ENCODE data around the gene CYS1. TPM values are rescaled to one million over a fixed set of nuclear protein-coding genes. Genes with fewer than 3 reads are reported as not detected.

The CYS1 gene
- total and polyA plus RNA-seq, 2 of the 13 experiments (the other 11 are each of a cell fraction or from before 2014, with no cell fraction given) = 0.04 TPM; not detected in 1

DNA sequence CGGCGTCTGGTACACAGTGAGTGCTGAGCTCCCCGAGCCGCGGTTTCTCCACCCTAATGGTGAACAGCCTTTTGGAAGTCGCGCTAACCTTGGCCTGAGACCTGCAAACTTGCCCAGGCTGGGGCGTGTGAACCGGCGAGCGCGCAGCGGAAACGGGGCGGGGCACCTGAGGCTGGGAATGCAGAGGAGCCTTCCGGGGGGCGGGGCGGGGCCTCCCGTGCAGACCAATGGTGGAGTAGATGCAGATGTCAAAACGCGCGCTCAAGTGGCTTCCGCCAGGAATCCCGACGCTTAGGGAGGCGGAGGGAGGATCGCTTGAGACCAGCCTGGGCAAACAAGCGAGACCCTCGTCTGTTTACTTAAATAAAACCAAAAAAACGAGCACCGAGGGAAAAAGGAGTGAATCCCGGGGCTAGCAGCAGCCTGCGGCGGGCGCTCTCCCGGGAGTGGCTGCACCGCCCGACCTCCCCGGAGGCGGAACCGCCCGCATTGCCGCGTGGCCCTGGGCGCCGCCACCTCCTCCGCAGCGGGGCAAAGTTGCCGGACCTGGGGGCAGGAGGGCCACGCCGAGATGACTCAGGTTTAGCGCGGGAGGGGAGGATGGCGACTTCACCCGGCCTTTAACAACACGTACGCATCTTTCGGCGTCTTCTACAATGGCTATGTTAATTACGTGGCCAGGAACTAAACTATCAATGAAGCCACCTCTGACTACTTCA lies 40.1 kb upstream of the CYS1 start (continued):
- TF ChIP-seq YEATS4 (CRISPR knock-in tag; IDR thresholded peaks at IDR 0.05; ENCODE audit: borderline replicate concordance) (peak; percentile 99), PLRG1 (conservative IDR thresholded peaks at IDR 0.05) (no peak), MZF1 (CRISPR knock-in tag; IDR thresholded peaks at IDR 0.05; ENCODE audit: borderline replicate concordance) (no peak), ZNF616 (CRISPR knock-in tag; IDR thresholded peaks at IDR 0.05; ENCODE audit: low read depth) (peak; percentile 84; the same call in 1 of the 2 replicates), ZNF333 (CRISPR knock-in tag; IDR thresholded peaks at IDR 0.05; ENCODE audit: borderline replicate concordance) (0 out of 2 replicates have a peak, but pooled peaks have one; percentile 42), HNF1B (CRISPR knock-in tag; IDR thresholded peaks at IDR 0.05) (peak; percentile 79), ZNF101 (CRISPR knock-in tag; IDR thresholded peaks at IDR 0.05; ENCODE audit: borderline replicate concordance, low read depth) (0 out of 2 replicates have a peak, but pooled peaks have one; percentile 29), ZNF839 (CRISPR knock-in tag; IDR thresholded peaks at IDR 0.05; ENCODE audit: borderline replicate concordance) (peak; percentile 90), ZNF709 (CRISPR knock-in tag; IDR thresholded peaks at IDR 0.05) (peak; percentile 77; the same call in 1 of the 2 replicates), ELF1 (CRISPR knock-in tag; IDR thresholded peaks at IDR 0.05) (peak; percentile 84), PCBP2 (optimal IDR thresholded peaks at IDR 0.05; ENCODE audit: low read depth, low read length, poor library complexity, severe bottlenecking) (no peak), ARID2 (CRISPR knock-in tag; IDR thresholded peaks at IDR 0.05; ENCODE audit: borderline replicate concordance) (peak; percentile 92; the same call in 1 of the 2 replicates), CEBPG (CRISPR knock-in tag; IDR thresholded peaks at IDR 0.05) (0 out of 2 replicates have a peak, but pooled peaks have one; percentile 36), ZSCAN12 (CRISPR knock-in tag; IDR thresholded peaks at IDR 0.05) (no peak), MTA3 (CRISPR knock-in tag; IDR thresholded peaks at IDR 0.05) (no peak)
- TF ChIP-seq, protein P1, sequence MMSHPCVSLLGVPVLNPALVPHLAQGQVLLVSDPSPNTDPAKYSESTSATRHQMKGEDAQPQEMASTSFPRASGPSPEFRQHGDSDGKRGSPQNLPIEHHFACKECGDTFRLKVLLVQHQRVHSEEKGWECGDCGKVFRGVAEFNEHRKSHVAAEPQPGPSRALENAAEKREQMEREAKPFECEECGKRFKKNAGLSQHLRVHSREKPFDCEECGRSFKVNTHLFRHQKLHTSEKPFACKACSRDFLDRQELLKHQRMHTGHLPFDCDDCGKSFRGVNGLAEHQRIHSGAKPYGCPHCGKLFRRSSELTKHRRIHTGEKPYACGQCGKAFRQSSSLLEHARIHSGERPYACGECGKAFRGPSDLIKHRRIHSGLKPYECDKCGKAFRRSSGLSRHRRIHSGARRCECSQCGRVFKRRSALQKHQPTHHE (CRISPR knock-in tag; IDR thresholded peaks at IDR 0.05; ENCODE audit: borderline replicate concordance) = peak; percentile 81
- TF ChIP-seq, protein P2, sequence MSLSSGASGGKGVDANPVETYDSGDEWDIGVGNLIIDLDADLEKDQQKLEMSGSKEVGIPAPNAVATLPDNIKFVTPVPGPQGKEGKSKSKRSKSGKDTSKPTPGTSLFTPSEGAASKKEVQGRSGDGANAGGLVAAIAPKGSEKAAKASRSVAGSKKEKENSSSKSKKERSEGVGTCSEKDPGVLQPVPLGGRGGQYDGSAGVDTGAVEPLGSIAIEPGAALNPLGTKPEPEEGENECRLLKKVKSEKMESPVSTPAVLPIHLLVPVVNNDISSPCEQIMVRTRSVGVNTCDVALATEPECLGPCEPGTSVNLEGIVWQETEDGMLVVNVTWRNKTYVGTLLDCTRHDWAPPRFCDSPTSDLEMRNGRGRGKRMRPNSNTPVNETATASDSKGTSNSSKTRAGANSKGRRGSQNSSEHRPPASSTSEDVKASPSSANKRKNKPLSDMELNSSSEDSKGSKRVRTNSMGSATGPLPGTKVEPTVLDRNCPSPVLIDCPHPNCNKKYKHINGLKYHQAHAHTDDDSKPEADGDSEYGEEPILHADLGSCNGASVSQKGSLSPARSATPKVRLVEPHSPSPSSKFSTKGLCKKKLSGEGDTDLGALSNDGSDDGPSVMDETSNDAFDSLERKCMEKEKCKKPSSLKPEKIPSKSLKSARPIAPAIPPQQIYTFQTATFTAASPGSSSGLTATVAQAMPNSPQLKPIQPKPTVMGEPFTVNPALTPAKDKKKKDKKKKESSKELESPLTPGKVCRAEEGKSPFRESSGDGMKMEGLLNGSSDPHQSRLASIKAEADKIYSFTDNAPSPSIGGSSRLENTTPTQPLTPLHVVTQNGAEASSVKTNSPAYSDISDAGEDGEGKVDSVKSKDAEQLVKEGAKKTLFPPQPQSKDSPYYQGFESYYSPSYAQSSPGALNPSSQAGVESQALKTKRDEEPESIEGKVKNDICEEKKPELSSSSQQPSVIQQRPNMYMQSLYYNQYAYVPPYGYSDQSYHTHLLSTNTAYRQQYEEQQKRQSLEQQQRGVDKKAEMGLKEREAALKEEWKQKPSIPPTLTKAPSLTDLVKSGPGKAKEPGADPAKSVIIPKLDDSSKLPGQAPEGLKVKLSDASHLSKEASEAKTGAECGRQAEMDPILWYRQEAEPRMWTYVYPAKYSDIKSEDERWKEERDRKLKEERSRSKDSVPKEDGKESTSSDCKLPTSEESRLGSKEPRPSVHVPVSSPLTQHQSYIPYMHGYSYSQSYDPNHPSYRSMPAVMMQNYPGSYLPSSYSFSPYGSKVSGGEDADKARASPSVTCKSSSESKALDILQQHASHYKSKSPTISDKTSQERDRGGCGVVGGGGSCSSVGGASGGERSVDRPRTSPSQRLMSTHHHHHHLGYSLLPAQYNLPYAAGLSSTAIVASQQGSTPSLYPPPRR (CRISPR knock-in tag; IDR thresholded peaks at IDR 0.05; ENCODE audit: borderline replicate concordance) = peak; percentile 60
- TF ChIP-seq, protein P3, sequence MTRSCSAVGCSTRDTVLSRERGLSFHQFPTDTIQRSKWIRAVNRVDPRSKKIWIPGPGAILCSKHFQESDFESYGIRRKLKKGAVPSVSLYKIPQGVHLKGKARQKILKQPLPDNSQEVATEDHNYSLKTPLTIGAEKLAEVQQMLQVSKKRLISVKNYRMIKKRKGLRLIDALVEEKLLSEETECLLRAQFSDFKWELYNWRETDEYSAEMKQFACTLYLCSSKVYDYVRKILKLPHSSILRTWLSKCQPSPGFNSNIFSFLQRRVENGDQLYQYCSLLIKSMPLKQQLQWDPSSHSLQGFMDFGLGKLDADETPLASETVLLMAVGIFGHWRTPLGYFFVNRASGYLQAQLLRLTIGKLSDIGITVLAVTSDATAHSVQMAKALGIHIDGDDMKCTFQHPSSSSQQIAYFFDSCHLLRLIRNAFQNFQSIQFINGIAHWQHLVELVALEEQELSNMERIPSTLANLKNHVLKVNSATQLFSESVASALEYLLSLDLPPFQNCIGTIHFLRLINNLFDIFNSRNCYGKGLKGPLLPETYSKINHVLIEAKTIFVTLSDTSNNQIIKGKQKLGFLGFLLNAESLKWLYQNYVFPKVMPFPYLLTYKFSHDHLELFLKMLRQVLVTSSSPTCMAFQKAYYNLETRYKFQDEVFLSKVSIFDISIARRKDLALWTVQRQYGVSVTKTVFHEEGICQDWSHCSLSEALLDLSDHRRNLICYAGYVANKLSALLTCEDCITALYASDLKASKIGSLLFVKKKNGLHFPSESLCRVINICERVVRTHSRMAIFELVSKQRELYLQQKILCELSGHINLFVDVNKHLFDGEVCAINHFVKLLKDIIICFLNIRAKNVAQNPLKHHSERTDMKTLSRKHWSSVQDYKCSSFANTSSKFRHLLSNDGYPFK (CRISPR knock-in tag; IDR thresholded peaks at IDR 0.05; ENCODE audit: borderline replicate concordance) = peak; percentile 94

All from HepG2 (cell line).